H1 (cell line): ENCODE results near the gene LY9. TPM values are rescaled to one million over a fixed set of nuclear protein-coding genes. Genes with fewer than 3 reads are reported as not detected.

Experiments used
- BCL11A ChIP-seq, 2 experiments: IDR thresholded peaks; one replicate each; pipeline ENCODE4 v1.6.1; 2011; ENCODE audit warnings: low read depth in 2 of 2, low read length in 2 of 2, mild to moderate bottlenecking in 2 of 2
- E2F6 ChIP-seq: IDR thresholded peaks from 2 replicates; pipeline ENCODE4 v1.6.1; 2012; ENCODE audit warnings: inconsistent platforms
- EP300 ChIP-seq, 2 experiments: IDR thresholded peaks; 1 replicate in 1 of 2; 2 replicates in 1 of 2; pipeline ENCODE4 v1.6.1; 2011 to 2012; ENCODE audit warnings: low read depth in 2 of 2, low read length in 2 of 2, mild to moderate bottlenecking in 2 of 2, borderline replicate concordance in 1 of 2, inconsistent platforms in 1 of 2, moderate library complexity in 1 of 2
- MAFK ChIP-seq: IDR thresholded peaks from 2 replicates; pipeline ENCODE4 v1.6.1; 2012; ENCODE audit warnings: low read depth, mild to moderate bottlenecking, improper control_type of control experiment, low read length
- SRF ChIP-seq: IDR thresholded peaks from 2 replicates; pipeline ENCODE4 v1.6.1; 2011; ENCODE audit warnings: mild to moderate bottlenecking, low read depth, low read length, moderate library complexity
- polyA plus RNA-seq, 7 experiments: library from polyadenylated mRNA; depleted of rRNA in 3 of 7; stranded (reverse) in 5 of 7; unstranded in 2 of 7; fragments of >200 nt in 5 of 7; fragments of 200-250 nt in 2 of 7; gene quantifications; 1 replicate in 5 of 7; 2 replicates in 1 of 7; 4 replicates in 1 of 7; pipeline versions ENCODE4 v1.2.1 to v1.2.3, GENCODE V29; 2011 to 2013; ENCODE audit warnings: missing spikeins in 2 of 7, mixed read lengths in 2 of 7
- total RNA-seq: library from RNA; stranded (reverse); fragmentation: NEBNext Ultra II Directional; extraction: Animal tissue kit (Norgen Biotek cat#: 25700); gene quantifications from 2 replicates; pipeline ENCODE4 v1.2.1, GENCODE V29; 2021
- TF ChIP-seq, protein P1 (sequence below): IDR thresholded peaks from 2 replicates; pipeline ENCODE4 v1.6.1; 2012; ENCODE audit warnings: low read length, inconsistent platforms

LY9 gene
- total and polyA plus RNA-seq, 2 of the 8 experiments (the other 6 are each of a cell fraction or from before 2014, with no cell fraction given): not detected

- TF ChIP-seq EP300 (IDR thresholded peaks at IDR 0.05; ENCODE audit: borderline replicate concordance in 1 of 2, low read depth in 2 of 2, low read length in 2 of 2) (no peak), BCL11A (IDR thresholded peaks at IDR 0.05; ENCODE audit: low read depth in 2 of 2, low read length in 2 of 2) (no peak), E2F6 (no peak), MAFK (no peak), SRF (no peak)
- TF ChIP-seq, protein P1, sequence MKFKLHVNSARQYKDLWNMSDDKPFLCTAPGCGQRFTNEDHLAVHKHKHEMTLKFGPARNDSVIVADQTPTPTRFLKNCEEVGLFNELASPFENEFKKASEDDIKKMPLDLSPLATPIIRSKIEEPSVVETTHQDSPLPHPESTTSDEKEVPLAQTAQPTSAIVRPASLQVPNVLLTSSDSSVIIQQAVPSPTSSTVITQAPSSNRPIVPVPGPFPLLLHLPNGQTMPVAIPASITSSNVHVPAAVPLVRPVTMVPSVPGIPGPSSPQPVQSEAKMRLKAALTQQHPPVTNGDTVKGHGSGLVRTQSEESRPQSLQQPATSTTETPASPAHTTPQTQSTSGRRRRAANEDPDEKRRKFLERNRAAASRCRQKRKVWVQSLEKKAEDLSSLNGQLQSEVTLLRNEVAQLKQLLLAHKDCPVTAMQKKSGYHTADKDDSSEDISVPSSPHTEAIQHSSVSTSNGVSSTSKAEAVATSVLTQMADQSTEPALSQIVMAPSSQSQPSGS: no peak
Measured at GRCh38 chr1:160823296-160823695, 27.3 kb downstream of the LY9 start (continued).
